Measurements from ENCODE around the gene ALKBH7.

DNA sequence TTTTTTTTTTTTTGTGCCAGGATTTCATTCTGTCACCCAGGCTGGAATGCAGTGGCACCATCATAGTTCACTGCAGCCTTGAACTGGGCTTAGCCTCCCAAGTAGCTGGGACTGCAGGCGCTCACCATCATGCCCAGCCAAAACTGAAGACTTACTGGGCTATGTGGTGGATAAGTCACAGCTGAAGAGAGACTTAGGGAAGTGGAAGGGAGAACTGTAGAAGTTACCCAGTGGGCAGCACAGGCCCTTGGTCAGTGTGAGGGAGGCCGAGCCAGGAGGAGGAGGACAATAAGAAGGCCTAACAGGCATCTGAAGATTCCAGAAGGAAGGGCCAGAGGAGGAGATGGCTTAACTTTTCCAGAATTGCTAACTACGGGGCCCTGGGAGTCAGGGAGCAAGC is 7.2 kb downstream of the ALKBH7 start:
- TF ChIP-seq, protein P1, sequence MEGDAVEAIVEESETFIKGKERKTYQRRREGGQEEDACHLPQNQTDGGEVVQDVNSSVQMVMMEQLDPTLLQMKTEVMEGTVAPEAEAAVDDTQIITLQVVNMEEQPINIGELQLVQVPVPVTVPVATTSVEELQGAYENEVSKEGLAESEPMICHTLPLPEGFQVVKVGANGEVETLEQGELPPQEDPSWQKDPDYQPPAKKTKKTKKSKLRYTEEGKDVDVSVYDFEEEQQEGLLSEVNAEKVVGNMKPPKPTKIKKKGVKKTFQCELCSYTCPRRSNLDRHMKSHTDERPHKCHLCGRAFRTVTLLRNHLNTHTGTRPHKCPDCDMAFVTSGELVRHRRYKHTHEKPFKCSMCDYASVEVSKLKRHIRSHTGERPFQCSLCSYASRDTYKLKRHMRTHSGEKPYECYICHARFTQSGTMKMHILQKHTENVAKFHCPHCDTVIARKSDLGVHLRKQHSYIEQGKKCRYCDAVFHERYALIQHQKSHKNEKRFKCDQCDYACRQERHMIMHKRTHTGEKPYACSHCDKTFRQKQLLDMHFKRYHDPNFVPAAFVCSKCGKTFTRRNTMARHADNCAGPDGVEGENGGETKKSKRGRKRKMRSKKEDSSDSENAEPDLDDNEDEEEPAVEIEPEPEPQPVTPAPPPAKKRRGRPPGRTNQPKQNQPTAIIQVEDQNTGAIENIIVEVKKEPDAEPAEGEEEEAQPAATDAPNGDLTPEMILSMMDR (IDR thresholded peaks at IDR 0.05) = no peak
- TF ChIP-seq SIN3A (IDR thresholded peaks at IDR 0.05; ENCODE audit: borderline replicate concordance, low read depth, low read length) (no peak), FOSL2 (IDR thresholded peaks at IDR 0.05; ENCODE audit: borderline replicate concordance, low read depth) (no peak), TEAD4 (IDR thresholded peaks at IDR 0.05; ENCODE audit: borderline replicate concordance, insufficient read depth) (no peak), CHD2 (IDR thresholded peaks at IDR 0.05; ENCODE audit: low read length, partially characterized antibody) (no peak), RAD21 (IDR thresholded peaks at IDR 0.05; ENCODE audit: low read length) (no peak), GABPA (IDR thresholded peaks at IDR 0.05; ENCODE audit: low read depth) (no peak)
- TF ChIP-seq, protein P2, sequence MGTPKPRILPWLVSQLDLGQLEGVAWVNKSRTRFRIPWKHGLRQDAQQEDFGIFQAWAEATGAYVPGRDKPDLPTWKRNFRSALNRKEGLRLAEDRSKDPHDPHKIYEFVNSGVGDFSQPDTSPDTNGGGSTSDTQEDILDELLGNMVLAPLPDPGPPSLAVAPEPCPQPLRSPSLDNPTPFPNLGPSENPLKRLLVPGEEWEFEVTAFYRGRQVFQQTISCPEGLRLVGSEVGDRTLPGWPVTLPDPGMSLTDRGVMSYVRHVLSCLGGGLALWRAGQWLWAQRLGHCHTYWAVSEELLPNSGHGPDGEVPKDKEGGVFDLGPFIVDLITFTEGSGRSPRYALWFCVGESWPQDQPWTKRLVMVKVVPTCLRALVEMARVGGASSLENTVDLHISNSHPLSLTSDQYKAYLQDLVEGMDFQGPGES (IDR thresholded peaks at IDR 0.05; ENCODE audit: low read depth, low read length) = no peak
- TF ChIP-seq, protein P3, sequence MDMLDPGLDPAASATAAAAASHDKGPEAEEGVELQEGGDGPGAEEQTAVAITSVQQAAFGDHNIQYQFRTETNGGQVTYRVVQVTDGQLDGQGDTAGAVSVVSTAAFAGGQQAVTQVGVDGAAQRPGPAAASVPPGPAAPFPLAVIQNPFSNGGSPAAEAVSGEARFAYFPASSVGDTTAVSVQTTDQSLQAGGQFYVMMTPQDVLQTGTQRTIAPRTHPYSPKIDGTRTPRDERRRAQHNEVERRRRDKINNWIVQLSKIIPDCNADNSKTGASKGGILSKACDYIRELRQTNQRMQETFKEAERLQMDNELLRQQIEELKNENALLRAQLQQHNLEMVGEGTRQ (IDR thresholded peaks at IDR 0.05; ENCODE audit: borderline replicate concordance, low read depth, low read length) = no peak
- TF ChIP-seq, protein P4, sequence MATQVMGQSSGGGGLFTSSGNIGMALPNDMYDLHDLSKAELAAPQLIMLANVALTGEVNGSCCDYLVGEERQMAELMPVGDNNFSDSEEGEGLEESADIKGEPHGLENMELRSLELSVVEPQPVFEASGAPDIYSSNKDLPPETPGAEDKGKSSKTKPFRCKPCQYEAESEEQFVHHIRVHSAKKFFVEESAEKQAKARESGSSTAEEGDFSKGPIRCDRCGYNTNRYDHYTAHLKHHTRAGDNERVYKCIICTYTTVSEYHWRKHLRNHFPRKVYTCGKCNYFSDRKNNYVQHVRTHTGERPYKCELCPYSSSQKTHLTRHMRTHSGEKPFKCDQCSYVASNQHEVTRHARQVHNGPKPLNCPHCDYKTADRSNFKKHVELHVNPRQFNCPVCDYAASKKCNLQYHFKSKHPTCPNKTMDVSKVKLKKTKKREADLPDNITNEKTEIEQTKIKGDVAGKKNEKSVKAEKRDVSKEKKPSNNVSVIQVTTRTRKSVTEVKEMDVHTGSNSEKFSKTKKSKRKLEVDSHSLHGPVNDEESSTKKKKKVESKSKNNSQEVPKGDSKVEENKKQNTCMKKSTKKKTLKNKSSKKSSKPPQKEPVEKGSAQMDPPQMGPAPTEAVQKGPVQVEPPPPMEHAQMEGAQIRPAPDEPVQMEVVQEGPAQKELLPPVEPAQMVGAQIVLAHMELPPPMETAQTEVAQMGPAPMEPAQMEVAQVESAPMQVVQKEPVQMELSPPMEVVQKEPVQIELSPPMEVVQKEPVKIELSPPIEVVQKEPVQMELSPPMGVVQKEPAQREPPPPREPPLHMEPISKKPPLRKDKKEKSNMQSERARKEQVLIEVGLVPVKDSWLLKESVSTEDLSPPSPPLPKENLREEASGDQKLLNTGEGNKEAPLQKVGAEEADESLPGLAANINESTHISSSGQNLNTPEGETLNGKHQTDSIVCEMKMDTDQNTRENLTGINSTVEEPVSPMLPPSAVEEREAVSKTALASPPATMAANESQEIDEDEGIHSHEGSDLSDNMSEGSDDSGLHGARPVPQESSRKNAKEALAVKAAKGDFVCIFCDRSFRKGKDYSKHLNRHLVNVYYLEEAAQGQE (IDR thresholded peaks at IDR 0.05; ENCODE audit: low read depth, low read length) = no peak
- TF ChIP-seq, protein P5, sequence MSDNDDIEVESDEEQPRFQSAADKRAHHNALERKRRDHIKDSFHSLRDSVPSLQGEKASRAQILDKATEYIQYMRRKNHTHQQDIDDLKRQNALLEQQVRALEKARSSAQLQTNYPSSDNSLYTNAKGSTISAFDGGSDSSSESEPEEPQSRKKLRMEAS (IDR thresholded peaks at IDR 0.05; ENCODE audit: low read depth) = no peak
- TF ChIP-seq, protein P6, sequence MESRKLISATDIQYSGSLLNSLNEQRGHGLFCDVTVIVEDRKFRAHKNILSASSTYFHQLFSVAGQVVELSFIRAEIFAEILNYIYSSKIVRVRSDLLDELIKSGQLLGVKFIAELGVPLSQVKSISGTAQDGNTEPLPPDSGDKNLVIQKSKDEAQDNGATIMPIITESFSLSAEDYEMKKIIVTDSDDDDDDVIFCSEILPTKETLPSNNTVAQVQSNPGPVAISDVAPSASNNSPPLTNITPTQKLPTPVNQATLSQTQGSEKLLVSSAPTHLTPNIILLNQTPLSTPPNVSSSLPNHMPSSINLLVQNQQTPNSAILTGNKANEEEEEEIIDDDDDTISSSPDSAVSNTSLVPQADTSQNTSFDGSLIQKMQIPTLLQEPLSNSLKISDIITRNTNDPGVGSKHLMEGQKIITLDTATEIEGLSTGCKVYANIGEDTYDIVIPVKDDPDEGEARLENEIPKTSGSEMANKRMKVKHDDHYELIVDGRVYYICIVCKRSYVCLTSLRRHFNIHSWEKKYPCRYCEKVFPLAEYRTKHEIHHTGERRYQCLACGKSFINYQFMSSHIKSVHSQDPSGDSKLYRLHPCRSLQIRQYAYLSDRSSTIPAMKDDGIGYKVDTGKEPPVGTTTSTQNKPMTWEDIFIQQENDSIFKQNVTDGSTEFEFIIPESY (IDR thresholded peaks at IDR 0.05; ENCODE audit: borderline replicate concordance, low read depth) = no peak
